ENCODE measurements around the gene KRTAP10-10.
"Not testable (repeated sequence)": the region's sequence is repeated elsewhere in the genome, so short reads cannot be mapped to it uniquely, and the experiment has no call there.

KRTAP10-10 gene

GRCh38 chr21:44627181-44627822 lies 9.9 kb upstream of the KRTAP10-10 start:
- H3K27me3 ChIP-seq (replicated peaks in 2 of 5; ENCODE audit: control insufficient read depth in 4 of 5, insufficient read depth in 5 of 5, low read length in 4 of 5); H3K27ac ChIP-seq (ENCODE audit: insufficient read depth in 1 of 2, low read depth in 1 of 2, low read length in 2 of 2, poor library complexity in 1 of 2, severe bottlenecking in 2 of 2); CTCF ChIA-PET; POLR2A ChIA-PET; H3K4me3 ChIP-seq (ENCODE audit: control insufficient read depth in 1 of 7, extremely low read depth in 1 of 7, insufficient read depth in 4 of 7, low read depth in 2 of 7, low read length in 6 of 7); DNase-seq; H3K36me3 ChIP-seq (ENCODE audit: control insufficient read depth in 4 of 4, insufficient read depth in 4 of 4, low read length in 3 of 4); H3K4me1 ChIP-seq (ENCODE audit: control extremely low read depth in 1 of 4, control insufficient read depth in 4 of 4, insufficient read depth in 4 of 4, low read length in 3 of 4): not testable (repeated sequence)
- H3K9me3 ChIP-seq (ENCODE audit: control extremely low read depth in 1 of 5, control insufficient read depth in 4 of 5, insufficient read depth in 2 of 5, low read depth in 1 of 5, low read length in 4 of 5): peaks cover 6 to 50% (median 30%) of the 10 kb centered on the region in 5 experiments
- WGBS (ENCODE audit: insufficient coverage): 86% methylated on average over 11 of the region's 20 CpGs

GRCh38 chr21:44627831-44628233 lies 9.3 kb upstream of the KRTAP10-10 start:
- CTCF ChIA-PET; H3K27me3 ChIP-seq (replicated peaks in 2 of 5; ENCODE audit: control insufficient read depth in 4 of 5, insufficient read depth in 5 of 5, low read length in 4 of 5); DNase-seq; POLR2A ChIA-PET; H3K27ac ChIP-seq (ENCODE audit: insufficient read depth in 1 of 2, low read depth in 1 of 2, low read length in 2 of 2, poor library complexity in 1 of 2, severe bottlenecking in 2 of 2); H3K4me1 ChIP-seq (ENCODE audit: control extremely low read depth in 1 of 4, control insufficient read depth in 4 of 4, insufficient read depth in 4 of 4, low read length in 3 of 4); H3K4me3 ChIP-seq (ENCODE audit: control insufficient read depth in 1 of 7, extremely low read depth in 1 of 7, insufficient read depth in 4 of 7, low read depth in 2 of 7, low read length in 6 of 7); H3K36me3 ChIP-seq (ENCODE audit: control insufficient read depth in 4 of 4, insufficient read depth in 4 of 4, low read length in 3 of 4): not testable (repeated sequence)
- peaks cover 6 to 50% (median 28%) of the 10 kb centered on the region in 5 experiments for H3K9me3 ChIP-seq (ENCODE audit: control extremely low read depth in 1 of 5, control insufficient read depth in 4 of 5, insufficient read depth in 2 of 5, low read depth in 1 of 5, low read length in 4 of 5)
- 74% methylated on average over 5 of the region's 15 CpGs for WGBS (ENCODE audit: insufficient coverage)

- no peak for DNase-seq
- Histone ChIP-seq H3K4me3 (ENCODE audit: control insufficient read depth in 1 of 7, extremely low read depth in 1 of 7, insufficient read depth in 4 of 7, low read depth in 2 of 7, low read length in 6 of 7) (no peak overlapping the region), H3K36me3 (ENCODE audit: control insufficient read depth in 4 of 4, insufficient read depth in 4 of 4, low read length in 3 of 4) (no peaks in the 10 kb centered on the region), H3K27ac (ENCODE audit: insufficient read depth in 1 of 2, low read depth in 1 of 2, low read length in 2 of 2, poor library complexity in 1 of 2, severe bottlenecking in 2 of 2) (no peak overlapping the region), H3K9me3 (ENCODE audit: control extremely low read depth in 1 of 5, control insufficient read depth in 4 of 5, insufficient read depth in 2 of 5, low read depth in 1 of 5, low read length in 4 of 5) (peaks cover 4 to 40% (median 25%) of the 10 kb centered on the region in 5 experiments), H3K4me1 (ENCODE audit: control extremely low read depth in 1 of 4, control insufficient read depth in 4 of 4, insufficient read depth in 4 of 4, low read length in 3 of 4) (no peaks in the 10 kb centered on the region), H3K27me3 (replicated peaks in 2 of 5; ENCODE audit: control insufficient read depth in 4 of 5, insufficient read depth in 5 of 5, low read length in 4 of 5) (peaks cover 0 to 8% (median 0%) of the 10 kb centered on the region in 5 experiments)
- CTCF ChIA-PET: no interaction called here
- POLR2A ChIA-PET: no interaction called here
- WGBS (ENCODE audit: insufficient coverage): 88% methylated on average over 15 of the region's 18 CpGs
Measured at GRCh38 chr21:44628707-44629391, 8.3 kb upstream of the KRTAP10-10 start.

GRCh38 chr21:44630440-44630839 lies 6.7 kb upstream of the KRTAP10-10 start:
- no peak overlapping the region for H3K4me3 ChIP-seq (ENCODE audit: control insufficient read depth in 1 of 7, extremely low read depth in 1 of 7, insufficient read depth in 4 of 7, low read depth in 2 of 7, low read length in 6 of 7)
- no peak for DNase-seq
- no peak overlapping the region for H3K27ac ChIP-seq (ENCODE audit: insufficient read depth in 1 of 2, low read depth in 1 of 2, low read length in 2 of 2, poor library complexity in 1 of 2, severe bottlenecking in 2 of 2)
- no peaks in the 10 kb centered on the region for H3K4me1 ChIP-seq (ENCODE audit: control extremely low read depth in 1 of 4, control insufficient read depth in 4 of 4, insufficient read depth in 4 of 4, low read length in 3 of 4)
- peaks cover 3 to 29% (median 19%) of the 10 kb centered on the region in 5 experiments for H3K9me3 ChIP-seq (ENCODE audit: control extremely low read depth in 1 of 5, control insufficient read depth in 4 of 5, insufficient read depth in 2 of 5, low read depth in 1 of 5, low read length in 4 of 5)
- CTCF ChIA-PET: no interaction called here
- no CpG with 5 or more reads among the region's 2 CpGs for WGBS (ENCODE audit: insufficient coverage)
- no peaks in the 10 kb centered on the region for H3K36me3 ChIP-seq (ENCODE audit: control insufficient read depth in 4 of 4, insufficient read depth in 4 of 4, low read length in 3 of 4)
- H3K27me3 ChIP-seq (replicated peaks in 2 of 5; ENCODE audit: control insufficient read depth in 4 of 5, insufficient read depth in 5 of 5, low read length in 4 of 5): peaks cover 0 to 8% (median 0%) of the 10 kb centered on the region in 5 experiments
- POLR2A ChIA-PET: no interaction called here

- Histone ChIP-seq H3K36me3 (ENCODE audit: control insufficient read depth in 4 of 4, insufficient read depth in 4 of 4, low read length in 3 of 4) (no peaks in the 10 kb centered on the region), H3K27ac (ENCODE audit: insufficient read depth in 1 of 2, low read depth in 1 of 2, low read length in 2 of 2, poor library complexity in 1 of 2, severe bottlenecking in 2 of 2) (no peak overlapping the region), H3K27me3 (replicated peaks in 2 of 5; ENCODE audit: control insufficient read depth in 4 of 5, insufficient read depth in 5 of 5, low read length in 4 of 5) (peaks cover 0 to 6% (median 0%) of the 10 kb centered on the region in 5 experiments), H3K4me1 (ENCODE audit: control extremely low read depth in 1 of 4, control insufficient read depth in 4 of 4, insufficient read depth in 4 of 4, low read length in 3 of 4) (no peaks in the 10 kb centered on the region), H3K9me3 (ENCODE audit: control extremely low read depth in 1 of 5, control insufficient read depth in 4 of 5, insufficient read depth in 2 of 5, low read depth in 1 of 5, low read length in 4 of 5) (peaks cover 4 to 27% (median 14%) of the 10 kb centered on the region in 5 experiments), H3K4me3 (ENCODE audit: control insufficient read depth in 1 of 7, extremely low read depth in 1 of 7, insufficient read depth in 4 of 7, low read depth in 2 of 7, low read length in 6 of 7) (no peak overlapping the region)
- WGBS (ENCODE audit: insufficient coverage): no CpG with 5 or more reads among the region's 1 CpG
- ChIA-PET CTCF (no interaction called here), POLR2A (no interaction called here)
- no peak for DNase-seq
Measured at GRCh38 chr21:44632067-44632466, 5.1 kb upstream of the KRTAP10-10 start.

DNA sequence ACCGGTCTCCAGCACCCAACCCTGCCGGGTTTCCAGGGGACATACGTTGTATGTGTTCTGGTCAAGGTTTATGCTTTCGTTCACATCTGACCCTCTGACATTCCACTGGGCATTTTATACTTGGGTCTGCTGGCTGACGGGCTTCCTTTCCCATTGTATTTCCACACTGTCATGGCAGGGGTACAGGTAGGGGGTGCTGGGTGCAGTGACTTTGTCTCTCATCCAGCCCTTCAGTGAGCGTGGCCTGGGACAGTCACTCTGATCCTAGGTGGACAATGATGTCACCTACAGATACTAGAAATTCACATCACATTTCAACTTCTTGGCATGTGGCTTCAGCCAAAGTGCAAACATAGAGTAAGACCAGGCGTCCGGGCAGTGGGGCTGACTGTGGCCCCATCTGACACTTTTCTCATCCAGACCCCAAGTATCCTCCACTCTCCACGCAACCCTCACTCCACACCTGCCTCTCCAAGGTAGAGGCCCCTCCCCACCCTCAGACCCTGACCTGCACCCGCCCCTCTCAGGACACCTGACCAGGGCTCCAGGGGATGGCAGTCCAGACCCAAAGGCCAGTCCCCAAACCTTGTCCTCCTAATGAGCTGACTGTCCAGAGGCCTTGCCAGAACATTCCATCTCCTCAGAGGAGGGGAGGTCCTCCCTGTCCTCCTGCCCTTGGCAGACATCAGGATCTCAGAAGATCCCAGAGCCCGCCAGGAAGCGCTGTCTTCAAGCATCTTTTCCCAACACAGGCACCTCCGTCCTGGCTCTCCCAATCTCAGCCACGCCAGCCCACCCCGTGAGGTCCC lies 743 bp upstream of the KRTAP10-10 start:
- no peaks in the 10 kb centered on the region for H3K4me1 ChIP-seq (ENCODE audit: control extremely low read depth in 1 of 4, control insufficient read depth in 4 of 4, insufficient read depth in 4 of 4, low read length in 3 of 4)
- DNase-seq: no peak
- H3K27ac ChIP-seq (ENCODE audit: insufficient read depth in 1 of 2, low read depth in 1 of 2, low read length in 2 of 2, poor library complexity in 1 of 2, severe bottlenecking in 2 of 2): no peak overlapping the region
- peaks cover 0 to 6% (median 2%) of the 10 kb centered on the region in 5 experiments for H3K27me3 ChIP-seq (replicated peaks in 2 of 5; ENCODE audit: control insufficient read depth in 4 of 5, insufficient read depth in 5 of 5, low read length in 4 of 5)
- CTCF ChIA-PET: no interaction called here
- H3K4me3 ChIP-seq (ENCODE audit: control insufficient read depth in 1 of 7, extremely low read depth in 1 of 7, insufficient read depth in 4 of 7, low read depth in 2 of 7, low read length in 6 of 7): no peak overlapping the region
- H3K9me3 ChIP-seq (ENCODE audit: control extremely low read depth in 1 of 5, control insufficient read depth in 4 of 5, insufficient read depth in 2 of 5, low read depth in 1 of 5, low read length in 4 of 5): peaks cover 4 to 27% (median 14%) of the 10 kb centered on the region in 5 experiments
- H3K36me3 ChIP-seq (ENCODE audit: control insufficient read depth in 4 of 4, insufficient read depth in 4 of 4, low read length in 3 of 4): no peaks in the 10 kb centered on the region
- POLR2A ChIA-PET: no interaction called here
- WGBS (ENCODE audit: insufficient coverage): 94% methylated on average over 15 of the region's 15 CpGs
